ENCODE measurements around the gene CDK5RAP1. TPM values are rescaled to one million over a fixed set of nuclear protein-coding genes. Genes with fewer than 3 reads are reported as not detected.

CDK5RAP1 gene
- total and polyA plus RNA-seq, 2 donors (not counting 3 experiments of a cell fraction or from before 2014, with no cell fraction given): 30.8 to 36.5 TPM

- no peak overlapping the region for H3K27ac ChIP-seq (ENCODE audit: insufficient read depth, low read depth, low read length)
- no peak overlapping the region for H3K9ac ChIP-seq (replicated peaks; ENCODE audit: extremely low read depth, insufficient read depth, low read length)
- intact Hi-C loops (cut with micrococcal nuclease) (no loop called here), dilution Hi-C loops (cut with MboI; ENCODE audit: extremely low pct_ligation_motif_present, low sequenced_read_pairs) (no loop called here)
- H3K9me1 ChIP-seq (replicated peaks; ENCODE audit: control insufficient read depth, extremely low read depth, insufficient read depth, low read length): no peaks in the 10 kb centered on the region
- CTCF ChIA-PET: no interaction called here
- no peak overlapping the region for H2AFZ ChIP-seq (ENCODE audit: low read depth, low read length)
- H3K27me3 ChIP-seq (ENCODE audit: control insufficient read depth in 2 of 2, insufficient read depth in 2 of 2, low read length in 2 of 2): peaks cover 0 to 3% of the 10 kb centered on the region in 2 experiments
- POLR2A ChIA-PET: no interaction called here
- no peak overlapping the region for H3K4me2 ChIP-seq (ENCODE audit: insufficient read depth, low read length)
- no peaks in the 10 kb centered on the region for H3K4me1 ChIP-seq (ENCODE audit: control insufficient read depth, extremely low read depth, insufficient read depth, low read length)
- BruUV-seq (replicated peaks): no TSS peak
- FAIRE-seq: no peak
- H4K20me1 ChIP-seq (replicated peaks; ENCODE audit: control insufficient read depth, extremely low read depth, insufficient read depth, low read length): no peaks in the 10 kb centered on the region
- no peaks in the 10 kb centered on the region for H3K36me3 ChIP-seq (ENCODE audit: control insufficient read depth in 2 of 2, extremely low read depth in 1 of 2, insufficient read depth in 2 of 2, low read length in 2 of 2)
- no peaks in the 10 kb centered on the region for H3K9me3 ChIP-seq (replicated peaks; ENCODE audit: control insufficient read depth, insufficient read depth, low read length)
- TF ChIP-seq MAX (IDR thresholded peaks at IDR 0.05; ENCODE audit: insufficient read depth, insufficient read length) (no peak), FOS (IDR thresholded peaks at IDR 0.05; ENCODE audit: borderline replicate concordance, insufficient read depth, low read length) (no peak)
- H3K4me3 ChIP-seq (replicated peaks in 1 of 3; ENCODE audit: insufficient read depth in 1 of 3, low read depth in 1 of 3, low read length in 3 of 3): no peak overlapping the region
- H3K79me2 ChIP-seq (ENCODE audit: control insufficient read depth, insufficient read depth, low read length): no peaks in the 10 kb centered on the region
- DNase-seq (ENCODE audit: low read depth, low spot score): no peak
Measured at GRCh38 chr20:33334111-33334510, 67.2 kb downstream of the CDK5RAP1 start.

- CTCF ChIA-PET: no interaction called here
- dilution Hi-C loops (cut with MboI; ENCODE audit: extremely low pct_ligation_motif_present, low sequenced_read_pairs): no loop called here
Measured at GRCh38 chr20:33333616-33334015, 67.7 kb downstream of the CDK5RAP1 start.

More at GRCh38 chr20:33333616-33334015, 67.7 kb downstream of the CDK5RAP1 start:
- POLR2A ChIA-PET: no interaction called here
- Histone ChIP-seq H3K79me2 (ENCODE audit: control insufficient read depth, insufficient read depth, low read length) (no peaks in the 10 kb centered on the region), H3K4me1 (ENCODE audit: control insufficient read depth, extremely low read depth, insufficient read depth, low read length) (no peaks in the 10 kb centered on the region), H3K4me2 (ENCODE audit: insufficient read depth, low read length) (no peak overlapping the region), H3K9me3 (replicated peaks; ENCODE audit: control insufficient read depth, insufficient read depth, low read length) (no peaks in the 10 kb centered on the region), H3K4me3 (replicated peaks in 1 of 3; ENCODE audit: insufficient read depth in 1 of 3, low read depth in 1 of 3, low read length in 3 of 3) (no peak overlapping the region), H2AFZ (ENCODE audit: low read depth, low read length) (no peak overlapping the region), H3K9me1 (replicated peaks; ENCODE audit: control insufficient read depth, extremely low read depth, insufficient read depth, low read length) (no peaks in the 10 kb centered on the region), H3K36me3 (ENCODE audit: control insufficient read depth in 2 of 2, extremely low read depth in 1 of 2, insufficient read depth in 2 of 2, low read length in 2 of 2) (no peaks in the 10 kb centered on the region), H4K20me1 (replicated peaks; ENCODE audit: control insufficient read depth, extremely low read depth, insufficient read depth, low read length) (no peaks in the 10 kb centered on the region), H3K9ac (replicated peaks; ENCODE audit: extremely low read depth, insufficient read depth, low read length) (no peak overlapping the region), H3K27me3 (ENCODE audit: control insufficient read depth in 2 of 2, insufficient read depth in 2 of 2, low read length in 2 of 2) (peaks cover 0 to 3% of the 10 kb centered on the region in 2 experiments), H3K27ac (ENCODE audit: insufficient read depth, low read depth, low read length) (no peak overlapping the region)
- FAIRE-seq (no peak), DNase-seq (ENCODE audit: low read depth, low spot score) (no peak)
- no TSS peak for BruUV-seq (replicated peaks)
- TF ChIP-seq FOS (IDR thresholded peaks at IDR 0.05; ENCODE audit: borderline replicate concordance, insufficient read depth, low read length) (no peak), CTCF (IDR thresholded peaks at IDR 0.05; ENCODE audit: extremely low read depth in 1 of 2, insufficient read depth in 1 of 2, low read depth in 1 of 2, low read length in 2 of 2) (no peak), POLR2AphosphoS5 (IDR thresholded peaks at IDR 0.05; ENCODE audit: insufficient read depth, low read depth, low read length) (no peak), MYC (IDR thresholded peaks at IDR 0.05; ENCODE audit: low read depth, low read length) (no peak), MAX (IDR thresholded peaks at IDR 0.05; ENCODE audit: insufficient read depth, insufficient read length) (no peak), EZH2 (IDR thresholded peaks at IDR 0.05; ENCODE audit: borderline replicate concordance, low read depth, low read length, severe bottlenecking) (no peak), GATA2 (IDR thresholded peaks at IDR 0.05; ENCODE audit: insufficient read depth, insufficient read length, low read depth, low read length) (no peak), POLR2A (IDR thresholded peaks at IDR 0.05; ENCODE audit: low read depth, low read length) (no peak), JUN (IDR thresholded peaks at IDR 0.05; ENCODE audit: borderline replicate concordance, insufficient read depth, insufficient read length, low read depth) (no peak)
- intact Hi-C loops (cut with micrococcal nuclease): no loop called here

Measured in endothelial cell of umbilical vein (primary cell).